Activated T-helper 1 cell treated with anti-CD3 and anti-CD28 coated beads, Interleukin-12 subunit alpha, Interleukin-12 subunit beta, Interleukin-2, Interleukin-4 antibody, amounts not matched to agents 30 ng/mL and 10 ng/mL and 1 ng/mL, durations not matched to agents 14 hours and 24 hours and 36 hours (primary cell): ENCODE results near the gene KRTAP10-10. TPM values are rescaled to one million over a fixed set of nuclear protein-coding genes. Genes with fewer than 3 reads are reported as not detected.
"Not testable (repeated sequence)": the region's sequence is repeated elsewhere in the genome, so short reads cannot be mapped to it uniquely, and the experiment has no call there.

Experiments
- DNase-seq: peaks from one replicate; pipeline ENCODE4 v3.0.0; 2021; ENCODE audit warnings: low spot score
- H3K27ac Mint-ChIP-seq: one replicate; pipeline ENCODE4 v1.8.0; 2021; ENCODE audit warnings: mild to moderate bottlenecking, mixed read lengths
- H3K27me3 Mint-ChIP-seq: one replicate; pipeline ENCODE4 v1.8.0; 2022; ENCODE audit warnings: mild to moderate bottlenecking, moderate library complexity, mixed read lengths; ENCODE audit not compliant: insufficient read depth
- H3K36me3 Mint-ChIP-seq: one replicate; pipeline ENCODE4 v1.8.0; 2021; ENCODE audit warnings: low read depth, mixed read lengths
- H3K4me1 Mint-ChIP-seq: one replicate; pipeline ENCODE4 v1.8.0; 2021; ENCODE audit warnings: low read depth, mixed read lengths
- H3K4me3 Mint-ChIP-seq: one replicate; pipeline ENCODE4 v1.8.0; 2021; ENCODE audit warnings: mild to moderate bottlenecking, moderate library complexity, mixed read lengths
- H3K9me3 Mint-ChIP-seq: one replicate; pipeline ENCODE4 v1.8.0; 2021; ENCODE audit warnings: mixed read lengths
- intact Hi-C: fragments of 100-400 bp; cut with micrococcal nuclease; formaldehyde crosslinking; loops from one replicate; pipeline ENCODE4 v1.15.1; 2024
- total RNA-seq: library from RNA; stranded (reverse); gene quantifications from 2 replicates; pipeline ENCODE4 v1.2.3, GENCODE V29; 2022

The KRTAP10-10 gene
- total RNA-seq, 1 donor from 2014 or later = not detected

DNA sequence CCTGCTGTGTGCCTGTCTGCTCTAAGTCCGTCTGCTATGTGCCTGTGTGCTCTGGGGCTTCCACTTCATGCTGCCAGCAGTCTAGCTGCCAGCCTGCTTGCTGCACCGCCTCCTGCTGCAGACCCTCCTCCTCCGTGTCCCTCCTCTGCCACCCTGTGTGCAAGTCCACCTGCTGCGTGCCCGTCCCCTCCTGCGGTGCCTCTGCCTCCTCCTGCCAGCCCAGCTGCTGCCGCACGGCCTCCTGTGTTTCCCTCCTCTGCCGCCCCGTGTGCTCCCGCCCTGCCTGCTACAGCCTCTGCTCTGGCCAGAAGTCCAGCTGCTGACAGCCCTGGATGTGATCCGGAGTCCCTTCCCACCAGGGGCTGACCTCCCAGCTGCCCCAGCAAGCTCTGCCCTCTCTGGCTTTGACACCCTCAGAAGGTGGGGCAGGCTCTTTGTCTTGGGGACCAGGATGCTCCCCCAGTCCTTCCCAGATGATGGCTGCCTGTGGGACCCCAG is 744 bp downstream of the KRTAP10-10 start:
- intact Hi-C loops, H3K4me1 Mint-ChIP-seq, H3K36me3 Mint-ChIP-seq, H3K4me3 Mint-ChIP-seq, DNase-seq, H3K27ac Mint-ChIP-seq: not testable (repeated sequence)
- Mint-ChIP-seq H3K27me3 (peaks cover 13% of the 10 kb centered on the region), H3K9me3 (peaks cover 46% of the 10 kb centered on the region)

DNA sequence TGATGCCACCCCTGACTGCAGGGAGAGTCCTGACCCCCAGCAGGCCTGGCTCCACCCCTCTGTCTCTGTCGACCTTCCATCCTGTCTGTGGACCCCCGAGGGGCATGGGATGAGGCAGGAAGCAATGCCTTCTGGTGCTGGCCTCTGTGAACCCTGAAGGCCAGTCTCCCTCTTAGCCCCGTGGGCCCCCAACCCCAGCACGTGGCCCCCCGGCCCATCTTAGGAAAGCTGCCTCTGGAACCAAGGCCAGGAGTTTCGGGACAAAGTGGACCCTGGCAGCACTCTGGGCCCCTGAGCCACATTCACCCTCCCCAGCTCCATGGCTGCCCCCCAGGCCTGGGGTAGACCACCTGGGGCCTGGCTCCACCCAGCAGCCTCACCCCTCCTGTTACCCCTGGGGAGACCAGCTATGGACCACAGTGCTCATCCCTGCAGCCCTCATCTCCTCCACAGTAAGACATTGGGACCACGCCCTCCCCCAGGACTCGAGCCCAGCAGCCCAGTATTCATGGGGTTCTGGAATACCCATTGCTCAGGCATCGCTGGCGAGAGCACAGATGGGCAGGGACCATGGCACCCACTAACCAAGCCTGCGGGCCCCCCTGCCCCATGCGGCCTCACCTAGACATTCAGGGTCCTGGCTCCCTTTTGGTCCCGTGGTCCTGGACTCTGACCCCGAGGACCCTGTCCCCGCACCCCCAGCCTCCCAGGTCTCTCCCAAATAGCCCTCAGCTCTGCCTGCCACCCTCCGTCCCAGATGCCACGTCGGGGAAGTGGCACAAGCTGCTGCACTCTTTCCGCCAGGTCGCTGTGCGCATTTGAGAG is 1.6 kb downstream of the KRTAP10-10 start:
- intact Hi-C loops, H3K36me3 Mint-ChIP-seq, DNase-seq, H3K27ac Mint-ChIP-seq, H3K4me3 Mint-ChIP-seq, H3K4me1 Mint-ChIP-seq: not testable (repeated sequence)
- H3K9me3 Mint-ChIP-seq = peaks cover 46% of the 10 kb centered on the region
- peaks cover 11% of the 10 kb centered on the region for H3K27me3 Mint-ChIP-seq

DNA sequence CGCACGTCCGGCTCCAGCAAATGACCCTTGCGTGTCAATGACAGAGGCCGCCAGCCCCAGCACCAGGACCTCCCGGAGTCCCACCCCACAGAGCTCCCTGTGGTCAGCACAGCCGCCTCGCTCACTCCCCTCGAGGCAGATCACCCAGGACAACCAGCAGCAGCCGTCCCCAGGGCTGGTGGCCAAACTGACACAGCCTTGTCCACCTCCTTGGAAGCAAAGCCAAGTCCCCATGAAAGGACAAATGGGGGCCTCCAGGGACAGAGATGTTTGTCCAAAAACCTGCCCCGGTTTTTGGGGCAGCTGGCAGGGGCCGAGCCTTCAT is 2.1 kb downstream of the KRTAP10-10 start:
- Mint-ChIP-seq H3K4me3 (no peak overlapping the region), H3K27me3 (peaks cover 7% of the 10 kb centered on the region), H3K36me3 (peaks cover 3% of the 10 kb centered on the region), H3K27ac (no peak overlapping the region), H3K9me3 (peaks cover 48% of the 10 kb centered on the region), H3K4me1 (no peaks in the 10 kb centered on the region)
- DNase-seq = no peak
- intact Hi-C loops = no loop called here

DNA sequence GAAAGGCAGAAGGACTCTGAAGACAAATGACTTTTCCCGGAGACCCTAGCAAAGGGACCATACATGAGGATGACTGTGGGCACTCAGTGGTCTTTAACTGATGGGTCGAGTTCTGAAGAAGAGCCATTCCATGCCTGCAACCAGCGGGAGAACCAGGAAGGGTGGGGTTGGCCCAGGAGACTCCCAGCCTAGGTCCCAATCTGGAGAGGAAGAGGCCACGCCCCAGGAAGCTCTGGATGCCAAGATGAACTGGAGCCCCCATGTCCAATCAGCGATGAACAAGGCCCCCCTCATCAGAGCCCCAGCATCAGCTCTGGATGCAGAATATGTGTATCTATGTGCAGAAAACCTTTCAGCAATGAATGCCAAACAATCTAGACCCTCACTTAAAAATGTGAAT is 3.6 kb downstream of the KRTAP10-10 start:
- H3K27me3 Mint-ChIP-seq = peaks cover 2% of the 10 kb centered on the region
- no peaks in the 10 kb centered on the region for H3K4me1 Mint-ChIP-seq
- intact Hi-C loops = no loop called here
- peaks cover 3% of the 10 kb centered on the region for H3K36me3 Mint-ChIP-seq
- no peak overlapping the region for H3K27ac Mint-ChIP-seq
- no peak overlapping the region for H3K4me3 Mint-ChIP-seq
- DNase-seq = no peak
- peaks cover 52% of the 10 kb centered on the region for H3K9me3 Mint-ChIP-seq

DNA sequence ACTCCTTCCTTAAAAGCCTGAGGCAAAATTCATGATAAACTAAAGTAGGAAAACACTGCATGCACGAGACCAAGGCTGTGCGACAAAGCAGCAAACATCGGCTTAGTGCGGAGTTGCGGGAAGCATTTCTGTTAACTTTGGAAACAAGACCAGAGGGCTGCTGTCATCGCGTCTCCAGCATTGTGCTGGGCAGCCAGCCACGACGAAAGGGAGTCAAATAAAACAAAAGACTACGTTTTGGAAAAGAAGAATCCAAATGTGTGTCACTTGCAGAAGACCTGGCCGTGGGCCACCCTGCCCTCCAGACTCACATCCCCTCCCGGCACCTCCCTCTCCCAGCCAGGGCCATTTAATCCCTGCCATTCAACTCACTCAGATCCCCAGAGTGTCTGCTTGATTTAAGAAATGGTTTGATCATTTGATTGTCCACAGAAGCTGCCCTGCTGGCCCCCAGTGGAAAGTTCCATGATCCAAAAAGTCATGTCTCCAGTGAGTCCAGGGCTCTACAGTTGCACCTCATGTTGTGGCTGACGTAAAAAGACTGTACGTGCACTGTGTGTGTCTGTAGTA is 6.7 kb downstream of the KRTAP10-10 start:
- no peak overlapping the region for H3K27ac Mint-ChIP-seq

DNA sequence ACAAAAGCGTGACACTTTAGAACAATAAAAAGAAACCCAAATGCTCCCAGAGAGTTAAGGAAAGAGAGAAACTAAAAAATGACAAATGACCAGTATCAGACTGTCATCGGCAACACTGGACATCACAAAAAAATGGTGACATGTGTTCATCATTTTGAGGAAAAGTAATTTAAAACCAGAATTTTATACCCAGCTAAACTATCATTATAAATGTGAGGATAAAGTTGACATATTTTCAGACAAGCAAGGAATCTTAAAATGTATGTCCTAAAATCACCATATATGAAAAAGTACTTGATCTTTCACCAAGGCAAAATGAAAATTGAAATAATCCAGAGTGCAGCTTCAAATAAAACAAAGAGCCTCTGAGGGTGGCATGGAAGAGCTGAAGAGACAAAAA is 7.7 kb downstream of the KRTAP10-10 start:
- intact Hi-C loops = no loop called here
- Mint-ChIP-seq H3K27ac (no peak overlapping the region), H3K4me3 (no peak overlapping the region), H3K4me1 (no peaks in the 10 kb centered on the region), H3K9me3 (peaks cover 50% of the 10 kb centered on the region), H3K27me3 (peaks cover 2% of the 10 kb centered on the region), H3K36me3 (peaks cover 3% of the 10 kb centered on the region)
- DNase-seq = no peak

More for the DNA sequence above, 6.7 kb downstream of the KRTAP10-10 start:
- Mint-ChIP-seq H3K4me3 (no peak overlapping the region), H3K9me3 (peaks cover 52% of the 10 kb centered on the region), H3K4me1 (no peaks in the 10 kb centered on the region), H3K36me3 (peaks cover 3% of the 10 kb centered on the region), H3K27me3 (peaks cover 2% of the 10 kb centered on the region)
- DNase-seq = no peak
- intact Hi-C loops = no loop called here

DNA sequence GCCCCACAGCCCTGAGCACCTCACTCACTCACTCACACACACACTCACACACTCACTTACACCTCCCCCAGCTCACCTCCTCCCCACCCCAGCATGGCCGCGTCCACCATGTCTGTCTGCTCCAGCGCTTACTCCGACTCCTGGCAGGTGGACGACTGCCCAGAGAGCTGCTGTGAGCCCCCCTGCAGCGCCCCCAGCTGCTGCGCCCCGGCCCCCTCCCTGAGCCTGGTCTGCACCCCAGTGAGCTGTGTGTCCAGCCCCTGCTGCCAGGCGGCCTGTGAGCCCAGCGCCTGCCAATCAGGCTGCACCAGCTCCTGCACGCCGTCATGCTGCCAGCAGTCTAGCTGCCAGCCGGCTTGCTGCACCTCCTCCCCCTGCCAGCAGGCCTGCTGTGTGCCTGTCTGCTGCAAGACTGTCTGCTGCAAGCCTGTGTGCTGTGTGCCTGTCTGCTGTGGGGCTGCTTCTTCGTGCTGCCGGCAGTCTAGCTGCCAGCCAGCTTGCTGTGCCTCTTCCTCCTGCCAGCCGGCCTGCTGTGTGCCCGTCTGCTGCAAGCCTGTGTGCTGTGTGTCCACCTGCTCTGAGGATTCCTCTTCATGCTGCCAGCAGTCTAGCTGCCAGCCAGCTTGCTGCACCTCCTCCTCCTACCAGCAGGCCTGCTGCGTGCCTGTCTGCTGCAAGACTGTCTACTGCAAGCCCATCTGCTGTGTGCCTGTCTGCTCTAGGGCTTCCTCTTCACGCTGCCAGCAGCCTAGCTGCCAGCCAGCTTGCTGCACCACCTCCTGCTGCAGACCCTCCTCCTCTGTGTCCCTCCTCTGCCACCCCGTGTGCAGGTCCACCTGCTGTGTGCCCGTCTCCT is 9.4 kb downstream of the KRTAP10-10 start, which contains the start of gene KRTAP10-11:
Gene KRTAP10-11, plus strand, starts transcription at position 49 of the 856 bp plus-strand sequence. Its CDS starts 45 bp downstream, at position 94.
- intact Hi-C loops = not testable (repeated sequence)

DNA sequence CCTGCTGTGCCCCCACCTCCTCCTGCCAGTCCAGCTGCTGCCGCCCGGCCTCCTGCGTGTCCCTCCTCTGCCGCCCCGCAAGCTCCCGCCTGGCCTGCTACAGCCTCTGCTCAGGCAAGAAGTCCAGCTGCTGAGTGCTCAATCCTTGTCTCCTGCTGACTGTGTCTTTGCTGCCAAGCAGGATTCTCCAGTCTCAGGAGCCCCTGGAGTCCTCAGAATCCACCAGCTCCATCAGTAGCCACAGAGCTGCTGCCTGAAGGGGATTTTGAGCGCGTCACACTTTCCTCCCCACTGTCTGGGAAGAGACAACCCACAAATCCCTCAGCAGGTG is 10.0 kb downstream of the KRTAP10-10 start:
- Mint-ChIP-seq H3K27me3 (peaks cover 2% of the 10 kb centered on the region), H3K4me1 (no peaks in the 10 kb centered on the region), H3K36me3 (peaks cover 2% of the 10 kb centered on the region), H3K27ac (no peak overlapping the region), H3K9me3 (peaks cover 27% of the 10 kb centered on the region), H3K4me3 (no peak overlapping the region)
- intact Hi-C loops = no loop called here
- DNase-seq = no peak

More for the DNA sequence above, 9.4 kb downstream of the KRTAP10-10 start, which contains the start of gene KRTAP10-11:
- not testable (repeated sequence) for H3K4me1 Mint-ChIP-seq, H3K36me3 Mint-ChIP-seq, DNase-seq, H3K27me3 Mint-ChIP-seq, H3K27ac Mint-ChIP-seq, H3K4me3 Mint-ChIP-seq
- peaks cover 33% of the 10 kb centered on the region for H3K9me3 Mint-ChIP-seq

DNA sequence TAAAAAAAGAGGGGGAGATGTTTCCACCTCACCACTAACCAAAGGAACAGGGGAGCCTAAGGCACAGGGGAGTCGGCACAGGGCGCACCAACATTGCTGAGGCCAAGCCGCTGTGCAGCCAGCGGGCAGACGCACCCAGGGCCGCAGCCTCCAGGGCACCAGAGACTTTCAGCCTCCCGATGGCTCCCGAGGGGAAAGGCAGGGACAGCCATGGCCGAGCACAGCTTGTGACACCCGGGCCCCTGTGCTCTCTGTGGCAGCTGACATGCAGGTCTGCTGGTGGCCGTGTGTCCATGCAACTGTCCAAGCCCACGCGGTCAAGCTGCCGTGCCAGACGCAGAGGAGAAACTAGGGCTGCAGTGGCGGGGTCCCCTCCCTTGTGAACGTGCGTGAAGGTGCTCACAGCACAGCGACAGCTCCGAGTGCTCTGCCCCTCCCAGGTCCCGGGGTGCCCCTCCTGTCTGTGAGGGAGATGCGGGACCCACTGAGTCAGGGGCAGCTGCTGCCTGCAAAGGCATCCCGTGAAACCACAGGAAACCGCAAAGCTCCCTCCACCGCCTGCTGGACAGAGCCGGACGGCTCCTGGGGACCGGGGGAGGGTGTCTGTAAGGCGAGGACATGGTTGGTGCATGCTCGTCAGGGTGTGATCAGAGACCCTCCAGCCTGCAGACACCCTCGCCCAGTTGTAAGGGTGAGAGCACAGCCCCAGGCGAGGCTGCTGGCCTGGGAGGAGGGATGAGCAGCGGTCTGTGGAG is 11.6 kb downstream of the KRTAP10-10 start:
- peaks cover 2% of the 10 kb centered on the region for H3K36me3 Mint-ChIP-seq
- peaks cover 7% of the 10 kb centered on the region for H3K4me1 Mint-ChIP-seq
- H3K27me3 Mint-ChIP-seq = peaks cover 2% of the 10 kb centered on the region
- no peak overlapping the region for H3K27ac Mint-ChIP-seq
- intact Hi-C loops = no loop called here
- H3K9me3 Mint-ChIP-seq = peaks cover 23% of the 10 kb centered on the region
- no peak for DNase-seq
- no peak overlapping the region for H3K4me3 Mint-ChIP-seq

DNA sequence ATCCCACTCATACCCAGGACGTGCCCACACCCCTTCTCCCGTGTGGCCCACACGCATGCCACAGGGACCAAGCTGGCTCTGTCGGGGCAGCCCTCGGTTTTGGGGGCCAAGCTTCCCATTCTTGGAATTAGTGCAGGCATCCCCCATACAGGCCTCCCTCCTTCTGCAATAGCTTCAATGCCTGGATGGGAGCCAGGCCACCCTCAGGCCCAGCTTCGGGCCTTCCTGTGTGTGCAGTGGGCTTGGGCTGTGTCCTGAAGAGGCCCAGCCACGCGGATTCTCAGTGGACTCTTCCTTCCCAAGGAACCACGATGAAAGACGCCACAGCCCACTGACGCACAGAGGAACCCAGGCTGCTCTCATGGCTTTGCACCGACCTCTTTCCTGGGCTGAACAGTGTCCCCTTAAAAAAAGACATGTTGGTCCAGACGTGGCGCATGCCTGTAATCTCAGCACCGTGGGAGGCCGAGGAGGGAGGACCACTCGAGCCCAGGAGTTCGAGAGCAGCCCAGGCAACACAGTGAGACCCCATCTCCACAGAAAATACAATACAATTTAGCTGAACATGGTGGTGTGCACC is 12.5 kb downstream of the KRTAP10-10 start:
- H3K27me3 Mint-ChIP-seq = peaks cover 2% of the 10 kb centered on the region
- intact Hi-C loops = no loop called here

DNA sequence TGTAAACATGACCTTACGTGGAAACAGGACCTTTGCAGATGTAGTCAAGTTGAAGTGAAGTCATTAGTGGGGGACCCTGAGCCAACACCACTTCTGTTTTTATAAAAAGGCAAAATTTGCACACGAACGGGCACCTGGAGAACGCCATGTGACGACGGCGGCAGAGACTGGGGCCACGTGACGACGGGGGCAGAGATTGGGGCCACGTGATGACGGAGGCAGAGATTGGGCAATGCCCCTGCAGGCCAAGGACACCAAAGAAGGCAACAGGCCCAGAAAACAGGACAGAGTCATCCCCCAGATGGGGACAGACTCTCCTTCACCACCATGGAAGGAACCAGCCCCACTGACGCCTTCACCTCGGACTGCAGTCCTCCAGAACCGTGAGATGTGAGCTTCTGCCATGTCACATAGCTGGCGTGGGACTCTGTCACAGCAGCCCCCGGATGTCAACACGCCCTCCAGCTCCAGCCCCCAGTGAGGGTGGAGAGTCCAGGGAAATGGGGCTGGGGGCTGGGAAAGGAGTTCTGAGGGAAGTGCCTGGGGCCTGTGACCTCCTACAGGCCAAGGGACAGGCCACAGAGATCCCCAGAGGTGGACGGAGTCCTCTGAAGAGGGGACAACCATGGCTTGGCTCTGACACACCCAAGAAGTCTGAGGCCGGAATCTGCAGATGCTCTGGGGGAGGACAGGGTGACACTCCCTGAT is 13.3 kb downstream of the KRTAP10-10 start:
- H3K4me1 Mint-ChIP-seq = peaks cover 20% of the 10 kb centered on the region
- intact Hi-C loops = no loop called here

More for the DNA sequence above, 12.5 kb downstream of the KRTAP10-10 start:
- no peak for DNase-seq
- peaks cover 12% of the 10 kb centered on the region for H3K4me1 Mint-ChIP-seq
- peaks cover 3% of the 10 kb centered on the region for H3K36me3 Mint-ChIP-seq
- peaks cover 17% of the 10 kb centered on the region for H3K9me3 Mint-ChIP-seq
- H3K27ac Mint-ChIP-seq = no peak overlapping the region
- no peak overlapping the region for H3K4me3 Mint-ChIP-seq

More for the DNA sequence above, 13.3 kb downstream of the KRTAP10-10 start:
- no peak overlapping the region for H3K27ac Mint-ChIP-seq
- H3K27me3 Mint-ChIP-seq = peaks cover 2% of the 10 kb centered on the region
- H3K9me3 Mint-ChIP-seq = peaks cover 17% of the 10 kb centered on the region
- H3K36me3 Mint-ChIP-seq = peaks cover 9% of the 10 kb centered on the region
- no peak for DNase-seq
- no peak overlapping the region for H3K4me3 Mint-ChIP-seq
